Urinary bladder (tissue), 4 donors: ENCODE results near the gene GTF2A1. TPM values are rescaled to one million over a fixed set of nuclear protein-coding genes. Genes with fewer than 3 reads are reported as not detected.

ENCODE experiments used
- DNase-seq: peaks from one replicate; pipeline ENCODE4 v3.0.0-alpha.2; 2015; ENCODE audit errors: extremely low spot score
- H3K27ac ChIP-seq: one replicate; pipeline ENCODE4 v1.5.1; 2013; ENCODE audit warnings: low read depth, mild to moderate bottlenecking, moderate library complexity
- H3K36me3 ChIP-seq: one replicate; pipeline ENCODE4 v1.6.1; 2013; ENCODE audit warnings: mild to moderate bottlenecking, moderate library complexity; ENCODE audit not compliant: insufficient read depth
- H3K4me1 ChIP-seq: one replicate; pipeline ENCODE4 v1.6.1; 2013; ENCODE audit warnings: mild to moderate bottlenecking, moderate library complexity; ENCODE audit not compliant: insufficient read depth
- H3K4me3 ChIP-seq: one replicate; pipeline ENCODE4 v1.5.1; 2013; ENCODE audit warnings: low read depth, low read length
- WGBS: extraction: QIAGEN DNeasy Blood & Tissue Kit; methylation state at CpG from one replicate; pipeline ENCODE4 v1.1.7; 2013; 5-methylcytosine and 5-hydroxymethylcytosine counted together
- polyA plus RNA-seq: library from polyadenylated mRNA; stranded (reverse); fragments of 200-250 nt; gene quantifications from one replicate; pipeline ENCODE4 v1.2.3, GENCODE V29; 2013
- total RNA-seq: library from RNA; depleted of rRNA; stranded (reverse); fragments of >200 nt; gene quantifications from one replicate; pipeline ENCODE4 v1.2.3, GENCODE V29; 2014
- donor health status: healthy with polysubstance abuse.
- donor health status: healthy.

GTF2A1 gene
- total and polyA plus RNA-seq, 2 donors, result 12.7 to 44.7 TPM

DNA sequence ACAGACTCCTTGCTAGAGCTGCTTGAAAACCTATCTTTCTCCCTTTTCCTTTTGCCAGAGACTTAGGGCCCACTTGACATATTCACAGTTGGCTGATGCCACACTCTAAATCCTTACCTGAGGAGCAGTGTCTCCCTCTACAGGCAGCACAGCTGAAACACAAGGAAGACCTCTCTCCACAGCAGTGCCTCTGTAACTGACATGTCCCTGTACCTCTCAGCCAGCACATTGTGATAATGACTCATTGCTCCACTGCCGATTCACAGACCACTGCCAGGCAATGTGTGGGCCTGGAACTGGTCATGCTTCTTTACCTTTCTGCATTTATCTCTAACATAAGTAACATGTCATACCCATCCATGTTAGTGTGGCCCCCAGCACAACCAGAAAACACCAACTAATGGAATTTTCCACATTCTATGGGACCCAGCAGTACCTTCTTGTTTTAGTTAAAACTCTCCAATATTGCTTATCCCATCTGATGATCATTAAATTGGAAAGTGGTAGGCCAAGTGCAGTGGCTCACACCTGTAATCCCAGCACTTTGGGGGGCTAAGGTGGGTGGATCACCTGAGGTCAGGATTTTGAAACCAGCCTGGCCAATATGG, 56.5 kb downstream of the GTF2A1 start:
- DNase-seq, result no peak
- H3K4me3 ChIP-seq, result no peak overlapping the region
- no peak overlapping the region for H3K27ac ChIP-seq
- peaks cover 1% of the 10 kb centered on the region for H3K36me3 ChIP-seq
- WGBS, result 19% methylated on average over 1 of the region's 1 CpG
- no peaks in the 10 kb centered on the region for H3K4me1 ChIP-seq

DNA sequence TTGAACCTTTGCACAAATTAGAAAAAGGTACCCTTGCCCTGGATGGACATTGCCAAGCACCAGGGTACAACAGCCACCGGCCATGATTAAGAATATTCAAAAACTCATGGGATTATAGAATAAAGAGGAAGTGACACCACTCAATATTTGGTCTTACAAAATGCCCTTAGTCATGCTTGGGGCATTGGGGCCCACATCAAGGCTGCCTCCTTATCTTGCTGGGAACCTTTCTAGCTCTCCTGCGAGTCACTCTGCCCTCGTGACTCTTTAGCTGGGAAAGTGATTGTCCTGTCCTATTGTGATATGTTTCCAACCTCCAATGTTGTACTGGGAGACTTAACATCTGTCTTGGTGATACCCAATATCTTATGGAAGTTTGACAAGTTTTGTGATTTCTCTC, 57.8 kb downstream of the GTF2A1 start:
- Histone ChIP-seq H3K4me1 (no peaks in the 10 kb centered on the region), H3K36me3 (peaks cover 1% of the 10 kb centered on the region), H3K4me3 (no peak overlapping the region), H3K27ac (no peak overlapping the region)
- 81% methylated on average over 3 of the region's 3 CpGs for WGBS
- no peak for DNase-seq

DNA sequence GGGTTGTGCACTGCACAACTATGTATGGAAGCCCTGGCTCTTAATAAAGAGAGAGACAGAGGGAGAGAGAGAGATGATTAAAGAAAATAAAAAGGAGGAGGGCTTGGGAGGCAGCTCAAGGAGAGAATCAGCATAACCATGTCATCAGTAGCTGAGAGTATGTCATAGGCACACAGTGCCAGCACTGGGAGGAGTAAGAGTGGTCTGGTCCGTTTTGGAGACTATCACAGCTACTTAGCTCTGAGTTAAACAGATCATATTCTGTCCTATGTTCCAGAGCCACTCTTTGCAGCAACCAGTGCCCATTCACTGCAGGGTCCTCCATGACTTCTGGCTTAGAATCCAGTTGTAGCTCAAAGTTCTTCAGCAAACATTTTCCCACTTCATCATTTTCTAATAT, 59.0 kb downstream of the GTF2A1 start:
- Histone ChIP-seq H3K4me3 (no peak overlapping the region), H3K36me3 (peaks cover 1% of the 10 kb centered on the region), H3K4me1 (no peaks in the 10 kb centered on the region), H3K27ac (no peak overlapping the region)
- WGBS, result 41% methylated on average over 1 of the region's 1 CpG
- DNase-seq, result no peak

DNA sequence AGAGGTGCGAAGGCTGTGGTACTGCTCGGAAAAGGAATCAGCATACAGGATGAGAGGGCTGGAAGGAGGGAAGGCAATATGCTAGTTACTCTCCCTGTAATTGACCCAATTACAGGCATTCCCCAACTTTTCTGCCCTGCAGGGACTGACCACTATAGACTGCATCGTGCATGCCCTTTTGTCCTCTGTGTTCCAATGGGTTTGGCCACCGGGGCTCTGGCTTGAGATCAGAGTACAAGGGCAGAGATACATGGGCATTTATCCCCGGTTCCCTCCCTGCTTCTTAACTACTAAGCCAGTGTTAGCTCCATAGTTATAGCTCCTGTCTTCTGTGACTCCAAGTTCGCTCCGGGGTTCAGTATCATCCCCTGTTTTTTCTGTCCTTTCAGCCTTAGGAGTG, 59.7 kb downstream of the GTF2A1 start:
- WGBS, result 82% methylated on average over 7 of the region's 7 CpGs
- Histone ChIP-seq H3K4me1 (no peaks in the 10 kb centered on the region), H3K27ac (no peak overlapping the region)

DNA sequence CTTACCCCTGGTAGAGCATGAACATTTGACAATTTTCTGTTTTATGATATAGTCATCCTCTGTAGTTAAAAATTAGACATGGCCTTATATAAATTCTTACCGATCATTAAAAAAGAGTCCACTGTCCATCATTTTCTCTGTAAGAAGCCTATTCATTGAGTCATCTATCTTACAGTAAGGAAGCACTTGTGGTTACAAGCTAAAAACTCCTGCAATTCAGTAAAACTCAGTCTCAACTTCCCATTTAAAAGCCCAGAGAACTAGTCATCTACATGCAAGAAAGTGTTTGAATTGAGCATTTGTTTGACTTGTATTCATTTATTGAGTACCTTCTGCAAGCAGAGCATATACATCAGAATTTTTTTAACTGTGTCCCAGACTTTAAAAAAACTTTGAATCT, 63.3 kb downstream of the GTF2A1 start:
- no peak overlapping the region for H3K4me3 ChIP-seq
- DNase-seq, result no peak
- 85% methylated on average over 1 of the region's 1 CpG for WGBS
- peaks cover 1% of the 10 kb centered on the region for H3K36me3 ChIP-seq
- H3K4me1 ChIP-seq, result no peaks in the 10 kb centered on the region
- no peak overlapping the region for H3K27ac ChIP-seq

More for the DNA sequence above, 59.7 kb downstream of the GTF2A1 start:
- H3K36me3 ChIP-seq, result peaks cover 1% of the 10 kb centered on the region
- no peak overlapping the region for H3K4me3 ChIP-seq
- no peak for DNase-seq

DNA sequence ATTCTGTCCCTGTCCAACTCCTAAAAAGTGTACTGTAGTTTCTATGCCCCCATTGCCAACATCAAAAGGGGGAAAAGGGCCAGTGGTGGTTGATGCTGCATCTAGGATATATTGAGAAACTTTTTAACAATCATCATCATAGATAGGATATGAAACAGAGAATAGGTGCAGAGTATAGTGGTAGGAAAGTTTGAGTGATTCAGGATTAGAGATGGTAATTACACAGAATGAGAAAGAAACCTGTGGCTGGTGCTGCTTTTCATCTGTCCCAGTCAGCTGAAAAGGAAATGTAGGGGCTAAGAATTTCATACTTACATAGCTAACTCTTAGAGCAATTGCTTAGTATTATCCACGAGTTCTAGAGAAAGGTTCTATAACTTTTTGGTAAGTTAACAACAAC, 67.6 kb downstream of the GTF2A1 start:
- Histone ChIP-seq H3K36me3 (no peaks in the 10 kb centered on the region), H3K4me3 (no peak overlapping the region), H3K4me1 (no peaks in the 10 kb centered on the region), H3K27ac (no peak overlapping the region)
- 71% methylated on average over 1 of the region's 1 CpG for WGBS
- DNase-seq, result no peak

DNA sequence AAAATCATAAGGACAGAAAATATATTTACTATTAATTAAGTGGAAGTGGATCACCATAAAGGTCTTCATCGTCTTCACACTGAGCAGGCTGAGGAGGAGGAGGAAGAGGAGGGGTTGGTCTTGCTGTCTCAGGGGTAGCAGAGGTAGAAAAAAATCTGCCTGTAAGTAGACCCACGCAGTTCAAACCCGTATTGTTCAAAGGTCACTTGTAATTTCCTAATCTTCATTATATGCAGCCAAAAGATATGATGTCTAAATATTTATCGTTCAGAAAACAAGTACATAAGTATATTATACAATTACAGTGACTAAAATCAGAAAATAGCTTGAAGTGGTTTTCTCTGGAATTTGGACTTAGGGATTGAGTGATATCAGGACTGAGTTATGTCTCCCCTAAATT, 72.1 kb downstream of the GTF2A1 start:
- H3K4me3 ChIP-seq, result no peak overlapping the region
- no peaks in the 10 kb centered on the region for H3K36me3 ChIP-seq
- H3K27ac ChIP-seq, result no peak overlapping the region
- no peak for DNase-seq
- peaks cover 2% of the 10 kb centered on the region for H3K4me1 ChIP-seq
- 40% methylated on average over 4 of the region's 4 CpGs for WGBS

DNA sequence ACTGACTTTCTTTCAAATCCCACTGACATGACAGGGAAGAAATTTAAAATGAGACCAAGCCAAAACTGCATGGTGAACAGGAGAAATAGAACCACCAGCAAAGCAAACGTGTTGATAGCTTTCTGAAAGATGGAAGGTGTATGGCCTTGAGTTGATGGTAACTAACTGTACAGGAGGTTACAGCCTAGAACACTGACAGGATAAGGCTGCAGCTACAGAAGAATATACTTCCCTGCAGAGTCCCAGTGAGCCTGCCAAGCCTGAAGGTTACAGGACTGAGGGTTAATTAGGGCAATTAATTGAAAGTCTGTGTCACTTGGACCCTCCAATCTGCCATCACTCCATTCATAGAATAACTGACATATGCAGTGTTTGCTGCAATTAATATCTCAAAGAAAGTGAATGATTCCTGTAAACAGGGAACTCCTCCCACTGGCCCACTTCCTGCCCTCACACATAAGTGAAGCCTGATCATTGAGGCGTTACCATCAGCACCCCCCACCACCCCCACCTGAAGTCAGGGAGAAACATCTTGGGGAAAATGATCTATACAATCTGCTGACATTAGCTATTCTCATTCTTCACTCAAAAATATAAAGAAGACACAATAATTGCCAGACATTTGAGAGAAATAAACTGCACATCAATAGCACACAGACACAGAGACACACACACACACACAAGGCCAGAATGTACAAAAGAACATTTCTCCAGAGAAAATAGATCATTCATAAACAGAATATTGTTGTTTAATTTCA, 73.4 kb downstream of the GTF2A1 start:
- Histone ChIP-seq H3K4me1 (peaks cover 2% of the 10 kb centered on the region), H3K36me3 (no peaks in the 10 kb centered on the region), H3K27ac (no peak overlapping the region), H3K4me3 (no peak overlapping the region)
- 52% methylated on average over 2 of the region's 2 CpGs for WGBS
- no peak for DNase-seq

DNA sequence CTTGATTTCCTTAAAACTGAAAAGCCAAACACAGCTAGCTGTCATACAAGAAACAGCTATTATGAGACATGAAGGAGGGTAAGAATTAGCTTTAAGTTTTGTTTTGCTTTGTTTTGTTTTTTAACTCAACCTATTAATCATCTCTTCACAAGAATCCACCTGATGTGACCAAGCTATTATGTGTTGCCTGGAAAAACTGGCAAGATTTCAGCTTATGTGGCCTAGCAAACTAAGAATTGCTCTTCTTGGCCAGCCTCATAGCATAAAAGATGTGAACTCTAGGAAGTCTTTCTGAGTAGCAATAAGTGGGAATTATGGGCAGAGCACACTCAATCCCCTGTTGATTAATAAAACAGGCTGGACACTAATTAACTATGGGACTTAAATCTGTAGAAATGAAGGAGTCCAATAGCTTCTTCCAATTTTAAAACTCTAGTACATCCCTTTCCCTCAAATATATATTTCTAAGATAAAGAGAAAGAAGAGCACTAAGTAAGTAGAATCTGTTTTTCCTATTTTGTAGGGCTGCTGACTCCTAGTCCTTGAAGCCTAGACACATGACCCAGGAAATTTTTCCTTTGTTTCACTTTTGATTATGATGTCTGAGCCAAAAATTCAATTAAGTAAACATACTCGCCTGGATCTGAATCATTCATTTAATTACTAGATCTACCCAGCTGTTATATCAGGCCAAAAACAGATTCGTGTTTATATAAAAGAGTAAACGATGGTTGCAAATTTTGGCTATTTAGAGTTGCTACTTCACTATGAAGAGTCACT, 75.7 kb downstream of the GTF2A1 start:
- Histone ChIP-seq H3K36me3 (no peaks in the 10 kb centered on the region), H3K4me1 (peaks cover 2% of the 10 kb centered on the region), H3K27ac (no peak overlapping the region), H3K4me3 (no peak overlapping the region)
- DNase-seq, result no peak
- 38% methylated on average over 3 of the region's 3 CpGs for WGBS

DNA sequence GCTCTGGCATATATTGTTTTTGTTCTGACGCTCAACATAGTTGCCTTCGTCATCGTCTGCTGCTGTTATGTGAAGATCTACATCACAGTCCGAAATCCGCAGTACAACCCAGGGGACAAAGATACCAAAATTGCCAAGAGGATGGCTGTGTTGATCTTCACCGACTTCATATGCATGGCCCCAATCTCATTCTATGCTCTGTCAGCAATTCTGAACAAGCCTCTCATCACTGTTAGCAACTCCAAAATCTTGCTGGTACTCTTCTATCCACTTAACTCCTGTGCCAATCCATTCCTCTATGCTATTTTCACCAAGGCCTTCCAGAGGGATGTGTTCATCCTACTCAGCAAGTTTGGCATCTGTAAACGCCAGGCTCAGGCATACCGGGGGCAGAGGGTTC, 77.0 kb downstream of the GTF2A1 start:
- no peak overlapping the region for H3K4me3 ChIP-seq
- H3K36me3 ChIP-seq, result no peaks in the 10 kb centered on the region
- no peak for DNase-seq
- WGBS, result 95% methylated on average over 8 of the region's 8 CpGs
- H3K4me1 ChIP-seq, result peaks cover 2% of the 10 kb centered on the region
- no peak overlapping the region for H3K27ac ChIP-seq

DNA sequence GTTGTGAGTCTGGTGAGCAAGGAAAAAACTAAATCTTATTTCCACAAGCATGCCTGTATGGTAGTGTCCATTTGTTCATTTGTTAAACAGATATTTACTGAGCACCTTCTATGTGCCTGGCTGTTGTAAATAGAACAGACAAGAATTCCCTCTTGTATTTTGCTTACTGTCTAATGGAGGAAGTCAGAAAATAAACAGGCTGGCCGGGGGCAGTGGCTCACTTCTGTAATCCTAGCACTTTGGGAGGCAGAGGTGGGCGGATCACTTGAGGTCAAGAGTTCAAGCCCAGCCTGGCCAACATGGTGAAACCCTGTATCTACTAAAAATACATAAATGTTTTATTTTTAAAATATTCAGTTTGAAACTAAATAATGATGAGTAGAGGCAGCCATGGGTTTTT, 79.3 kb downstream of the GTF2A1 start:
- 56% methylated on average over 2 of the region's 2 CpGs for WGBS
- DNase-seq, result no peak
- H3K4me1 ChIP-seq, result peaks cover 2% of the 10 kb centered on the region
- no peak overlapping the region for H3K27ac ChIP-seq
- no peaks in the 10 kb centered on the region for H3K36me3 ChIP-seq
- H3K4me3 ChIP-seq, result no peak overlapping the region

DNA sequence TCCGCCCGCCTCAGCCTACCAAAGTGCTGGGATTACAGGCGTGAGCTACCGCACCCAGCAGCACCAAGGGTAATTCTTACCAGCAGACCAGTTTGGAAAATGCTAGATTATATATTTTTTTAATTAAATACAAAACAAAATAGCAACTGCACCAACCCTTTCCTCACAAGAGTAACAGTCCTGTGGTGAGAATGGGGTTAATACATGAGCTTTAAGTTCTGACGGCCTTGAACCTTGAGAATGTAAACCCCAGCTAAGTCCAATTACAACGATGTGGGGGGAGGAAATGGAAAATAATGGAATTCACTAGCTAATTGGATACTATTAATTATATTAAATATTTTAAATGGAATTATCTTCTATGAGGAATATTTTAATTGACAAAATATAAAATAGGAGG, 82.3 kb downstream of the GTF2A1 start:
- WGBS, result 78% methylated on average over 6 of the region's 6 CpGs
- Histone ChIP-seq H3K4me3 (no peak overlapping the region), H3K4me1 (no peaks in the 10 kb centered on the region), H3K27ac (no peak overlapping the region), H3K36me3 (no peaks in the 10 kb centered on the region)
- no peak for DNase-seq

DNA sequence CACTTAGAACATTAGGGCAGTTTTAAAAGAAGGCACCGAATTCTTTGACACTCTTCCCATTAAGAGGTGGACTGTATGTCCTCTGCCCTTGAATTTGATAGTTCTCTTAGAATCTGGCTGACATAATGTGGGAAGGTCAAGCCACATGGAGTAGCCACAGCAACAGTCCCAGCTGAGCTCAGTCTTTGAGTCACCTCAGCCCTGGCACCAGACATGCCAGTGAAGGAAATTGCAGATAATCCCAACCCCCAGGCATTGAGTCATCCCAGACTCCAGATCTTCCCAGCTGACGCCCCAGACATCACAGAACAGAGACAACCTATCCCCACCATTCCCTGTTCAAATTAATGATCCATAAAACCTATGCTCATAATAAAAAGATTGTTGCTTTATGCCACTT, 83.4 kb downstream of the GTF2A1 start:
- H3K36me3 ChIP-seq, result no peaks in the 10 kb centered on the region
- no peak for DNase-seq
- 67% methylated on average over 2 of the region's 2 CpGs for WGBS
- H3K4me3 ChIP-seq, result no peak overlapping the region
- no peaks in the 10 kb centered on the region for H3K4me1 ChIP-seq
- H3K27ac ChIP-seq, result no peak overlapping the region

DNA sequence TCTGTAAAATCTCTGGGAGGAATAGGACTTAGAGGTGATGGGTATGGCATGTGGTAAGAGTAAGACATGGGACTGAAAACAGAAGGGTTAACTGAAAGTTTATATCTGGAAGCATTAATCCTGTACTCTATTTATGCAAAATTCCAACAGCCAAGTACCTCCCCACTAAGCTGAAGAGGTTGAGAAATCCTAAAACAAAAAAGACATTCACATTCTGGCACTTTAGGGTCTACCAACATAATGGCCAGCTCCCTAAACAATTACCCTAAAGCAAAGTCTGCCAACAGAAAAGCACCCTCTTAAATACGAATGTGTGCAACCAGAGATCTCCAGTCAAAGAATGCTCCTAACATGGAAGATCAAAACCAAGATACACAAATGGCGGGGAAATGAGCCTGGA, 87.4 kb downstream of the GTF2A1 start:
- Histone ChIP-seq H3K36me3 (no peaks in the 10 kb centered on the region), H3K4me1 (no peaks in the 10 kb centered on the region), H3K4me3 (no peak overlapping the region), H3K27ac (no peak overlapping the region)
- 74% methylated on average over 2 of the region's 2 CpGs for WGBS
- DNase-seq, result no peak
